Endothelial cell of umbilical vein (primary cell): ENCODE data around the gene MRPL54. TPM values are rescaled to one million over a fixed set of nuclear protein-coding genes. Genes with fewer than 3 reads are reported as not detected.

Source experiments
- BruUV-seq: library from RNA; stranded (reverse); fragments of 400-500 nt; replicated peaks from 2 replicates; lab custom pipeline; 2021; lab: Mats Ljungman, UMichigan
- CTCF ChIA-PET: fragments of 300-600, 350-600 bp; sonication (Branson Sonifier 250); formaldehyde crosslinking; loops from one replicate; lab custom pipeline; 2021; ENCODE audit warnings: antibody characterized with exemption, inconsistent platforms; lab: Charles Lee
- POLR2A ChIA-PET: fragments of 300-600, 350-600 bp; sonication (Branson Sonifier 250); formaldehyde crosslinking; loops from one replicate; lab custom pipeline; 2021; ENCODE audit warnings: antibody characterized with exemption, inconsistent platforms; lab: Charles Lee
- DNase-seq: peaks from one replicate; pipeline ENCODE4 v3.0.0-alpha.2; 2011; ENCODE audit warnings: low read depth, low spot score
- FAIRE-seq: peaks from 2 replicates; lab custom pipeline; 2011; peaks lifted over from hg19 to GRCh38; lab: Jason Lieb, UNC
- H2AFZ ChIP-seq: 2 replicates; pipeline ENCODE4 v1.6.0; 2012; ENCODE audit warnings: low read depth, low read length, control low read depth, inconsistent platforms
- H3K27ac ChIP-seq: 2 replicates; pipeline ENCODE4 v1.5.1; 2011; ENCODE audit warnings: low read depth, mild to moderate bottlenecking, control low read depth, low read length, moderate library complexity; ENCODE audit not compliant: insufficient read depth
- H3K27me3 ChIP-seq, 2 experiments: 2 replicates each; pipeline versions ENCODE4 v1.6.0 to v1.6.1; 2011; ENCODE audit warnings: low read length in 2 of 2, mixed read lengths in 1 of 2; ENCODE audit not compliant: control insufficient read depth in 2 of 2, insufficient read depth in 2 of 2
- H3K36me3 ChIP-seq, 2 experiments: 2 replicates in 1 of 2; 3 replicates in 1 of 2; pipeline ENCODE4 v1.5.1; 2011; ENCODE audit warnings: low read length in 2 of 2, mild to moderate bottlenecking in 1 of 2, moderate library complexity in 1 of 2; ENCODE audit not compliant: control insufficient read depth in 2 of 2, insufficient read depth in 2 of 2; ENCODE audit errors: extremely low read depth in 1 of 2
- H3K4me1 ChIP-seq: 3 replicates; pipeline ENCODE4 v1.5.1; 2011; ENCODE audit warnings: mild to moderate bottlenecking, low read length; ENCODE audit not compliant: control insufficient read depth, insufficient read depth; ENCODE audit errors: extremely low read depth
- H3K4me2 ChIP-seq: 2 replicates; pipeline ENCODE4 v1.6.1; 2011; ENCODE audit warnings: low read length, control low read depth, mixed read lengths; ENCODE audit not compliant: insufficient read depth
- H3K4me3 ChIP-seq, 3 experiments: fragments of 200-600 bp in 1 of 3; sonication (generic), shearing (Covaris generic) in 1 of 3; replicated peaks in 1 of 3; 2 replicates each; pipeline ENCODE4 v1.5.1; 2011 to 2016; ENCODE audit warnings: control low read depth in 3 of 3, low read length in 3 of 3, mild to moderate bottlenecking in 2 of 3, inconsistent platforms in 1 of 3, low read depth in 1 of 3, moderate library complexity in 1 of 3; ENCODE audit not compliant: insufficient read depth in 1 of 3
- H3K79me2 ChIP-seq: 2 replicates; pipeline ENCODE4 v1.6.0; 2012; ENCODE audit warnings: low read length, inconsistent platforms; ENCODE audit not compliant: control insufficient read depth, insufficient read depth
- H3K9ac ChIP-seq: replicated peaks from 2 replicates; pipeline ENCODE3; 2011; ENCODE audit warnings: low read length, control low read depth; ENCODE audit not compliant: insufficient read depth; ENCODE audit errors: extremely low read depth
- H3K9me1 ChIP-seq: replicated peaks from 3 replicates; pipeline ENCODE4 v1.6.0; 2011; ENCODE audit warnings: mild to moderate bottlenecking, low read length; ENCODE audit not compliant: control insufficient read depth, insufficient read depth; ENCODE audit errors: extremely low read depth
- H3K9me3 ChIP-seq: replicated peaks from 2 replicates; pipeline ENCODE4 v1.5.1; 2012; ENCODE audit warnings: low read length, inconsistent platforms; ENCODE audit not compliant: control insufficient read depth, insufficient read depth
- H4K20me1 ChIP-seq: replicated peaks from 2 replicates; pipeline ENCODE3; 2011; ENCODE audit warnings: mild to moderate bottlenecking, low read length; ENCODE audit not compliant: control insufficient read depth, insufficient read depth; ENCODE audit errors: extremely low read depth
- EZH2 ChIP-seq: IDR thresholded peaks from 2 replicates; pipeline ENCODE4 v1.6.1; 2012; ENCODE audit warnings: borderline replicate concordance, low read depth, mild to moderate bottlenecking, moderate library complexity, low read length, inconsistent platforms; ENCODE audit not compliant: severe bottlenecking
- FOS ChIP-seq: IDR thresholded peaks from 2 replicates; pipeline ENCODE4 v1.6.1; 2011; ENCODE audit warnings: mild to moderate bottlenecking, low read length, moderate library complexity, borderline replicate concordance; ENCODE audit not compliant: insufficient read depth
- GATA2 ChIP-seq: IDR thresholded peaks from 2 replicates; pipeline ENCODE4 v1.7.0; 2011; ENCODE audit warnings: low read depth, mild to moderate bottlenecking, moderate library complexity, mixed read lengths, low read length; ENCODE audit not compliant: insufficient read length, insufficient read depth
- JUN ChIP-seq: IDR thresholded peaks from 2 replicates; pipeline ENCODE4 v1.6.1; 2011; ENCODE audit warnings: borderline replicate concordance, low read depth; ENCODE audit not compliant: insufficient read length, insufficient read depth
- MYC ChIP-seq: IDR thresholded peaks from one replicate; pipeline ENCODE4 v1.6.1; 2011; ENCODE audit warnings: mild to moderate bottlenecking, low read depth, low read length
- POLR2A ChIP-seq: IDR thresholded peaks from 2 replicates; pipeline ENCODE4 v1.6.1; 2012; ENCODE audit warnings: low read depth, mild to moderate bottlenecking, control low read depth, low read length
- POLR2AphosphoS5 ChIP-seq: IDR thresholded peaks from 2 replicates; pipeline ENCODE4 v1.6.1; 2012; ENCODE audit warnings: low read depth, mild to moderate bottlenecking, control low read depth, low read length, moderate library complexity; ENCODE audit not compliant: insufficient read depth
- dilution Hi-C: fragments of 300-500 bp; cut with MboI; formaldehyde crosslinking; loops from one replicate; pipeline ENCODE4 v1.15.0; 2019; ENCODE audit warnings: low sequenced_read_pairs; ENCODE audit not compliant: extremely low pct_ligation_motif_present
- intact Hi-C: fragments of 100-400 bp; cut with micrococcal nuclease; formaldehyde crosslinking; loops from one replicate; pipeline ENCODE4 v1.10.0; 2022
- polyA plus RNA-seq, 4 experiments: library from polyadenylated mRNA; depleted of rRNA in 3 of 4; stranded (reverse) in 3 of 4; unstranded in 1 of 4; fragments of >200 nt; gene quantifications; 2 replicates each; pipeline versions ENCODE4 v1.2.1 to v1.2.3, GENCODE V29; 2011 to 2012; ENCODE audit warnings: missing spikeins in 1 of 4
- total RNA-seq: library from RNA; stranded (reverse); gene quantifications from 2 replicates; pipeline ENCODE4 v1.2.3, GENCODE V29; 2021
- TF ChIP-seq, protein P1 (sequence below): IDR thresholded peaks from 2 replicates; pipeline ENCODE4 v1.6.1; 2011; ENCODE audit not compliant: insufficient read depth, insufficient read length
- TF ChIP-seq, protein P2 (sequence below), 2 donors: IDR thresholded peaks; 1 replicate in 1 of 2; 2 replicates in 1 of 2; pipeline ENCODE4 v1.5.1; 2011; ENCODE audit warnings: low read length in 2 of 2, mild to moderate bottlenecking in 2 of 2, moderate library complexity in 2 of 2, control low read depth in 1 of 2, inconsistent platforms in 1 of 2, low read depth in 1 of 2; ENCODE audit not compliant: insufficient read depth in 1 of 2; ENCODE audit errors: extremely low read depth in 1 of 2

Gene MRPL54
- total and polyA plus RNA-seq, 2 donors (not counting 3 experiments of a cell fraction or from before 2014, with no cell fraction given): 76.3 to 93.1 TPM

DNA sequence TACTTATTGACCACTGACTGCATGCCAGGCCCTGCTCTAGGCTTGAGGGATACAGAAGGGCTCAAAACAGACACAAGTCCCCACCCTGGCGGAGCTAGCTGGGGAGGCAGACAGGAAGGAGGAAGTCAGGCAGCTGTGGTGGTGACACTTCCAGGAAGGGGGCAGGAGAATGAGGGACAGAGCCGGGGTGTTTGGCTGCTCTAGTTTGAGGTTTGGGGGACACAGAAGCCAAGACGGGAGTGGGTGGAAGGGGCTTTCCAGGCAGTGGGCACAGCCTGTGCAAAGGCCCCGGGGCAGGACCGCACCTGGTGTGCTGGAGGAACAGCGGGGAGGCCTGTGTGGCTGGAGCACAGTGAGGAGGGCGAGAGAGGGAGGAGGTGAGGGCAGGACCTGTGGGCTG lies 4.0 kb downstream of the MRPL54 start:
- intact Hi-C loops (no loop called here), dilution Hi-C loops (no loop called here)
- no peak overlapping the region for H3K27ac ChIP-seq
- POLR2A ChIA-PET: no interaction called here
- FAIRE-seq (no peak), DNase-seq (no peak)
- H4K20me1 ChIP-seq: no peaks in the 10 kb centered on the region
- H3K27me3 ChIP-seq: no peaks in the 10 kb centered on the region
- no peaks in the 10 kb centered on the region for H3K9me3 ChIP-seq
- no peak overlapping the region for H3K4me2 ChIP-seq
- CTCF ChIA-PET: interaction anchor here (2.1 kb wide), 1 partner anchor 55 kb away, joined by 8 read pairs; no protein-coding TSS in a partner anchor
- no peaks in the 10 kb centered on the region for H3K9me1 ChIP-seq
- H2AFZ ChIP-seq: no peak overlapping the region
- BruUV-seq: no TSS peak
- H3K36me3 ChIP-seq: peaks cover 2 to 10% of the 10 kb centered on the region in 2 experiments
- peaks cover 4% of the 10 kb centered on the region for H3K79me2 ChIP-seq
- no peak overlapping the region for H3K9ac ChIP-seq
- H3K4me3 ChIP-seq: no peak overlapping the region
- TF ChIP-seq GATA2 (no peak), POLR2AphosphoS5 (no peak), EZH2 (no peak), JUN (no peak), MYC (no peak), POLR2A (no peak), FOS (no peak)
- TF ChIP-seq, protein P1, sequence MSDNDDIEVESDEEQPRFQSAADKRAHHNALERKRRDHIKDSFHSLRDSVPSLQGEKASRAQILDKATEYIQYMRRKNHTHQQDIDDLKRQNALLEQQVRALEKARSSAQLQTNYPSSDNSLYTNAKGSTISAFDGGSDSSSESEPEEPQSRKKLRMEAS: no peak
- TF ChIP-seq, protein P2, sequence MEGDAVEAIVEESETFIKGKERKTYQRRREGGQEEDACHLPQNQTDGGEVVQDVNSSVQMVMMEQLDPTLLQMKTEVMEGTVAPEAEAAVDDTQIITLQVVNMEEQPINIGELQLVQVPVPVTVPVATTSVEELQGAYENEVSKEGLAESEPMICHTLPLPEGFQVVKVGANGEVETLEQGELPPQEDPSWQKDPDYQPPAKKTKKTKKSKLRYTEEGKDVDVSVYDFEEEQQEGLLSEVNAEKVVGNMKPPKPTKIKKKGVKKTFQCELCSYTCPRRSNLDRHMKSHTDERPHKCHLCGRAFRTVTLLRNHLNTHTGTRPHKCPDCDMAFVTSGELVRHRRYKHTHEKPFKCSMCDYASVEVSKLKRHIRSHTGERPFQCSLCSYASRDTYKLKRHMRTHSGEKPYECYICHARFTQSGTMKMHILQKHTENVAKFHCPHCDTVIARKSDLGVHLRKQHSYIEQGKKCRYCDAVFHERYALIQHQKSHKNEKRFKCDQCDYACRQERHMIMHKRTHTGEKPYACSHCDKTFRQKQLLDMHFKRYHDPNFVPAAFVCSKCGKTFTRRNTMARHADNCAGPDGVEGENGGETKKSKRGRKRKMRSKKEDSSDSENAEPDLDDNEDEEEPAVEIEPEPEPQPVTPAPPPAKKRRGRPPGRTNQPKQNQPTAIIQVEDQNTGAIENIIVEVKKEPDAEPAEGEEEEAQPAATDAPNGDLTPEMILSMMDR (IDR thresholded peaks at IDR 0.05; ENCODE audit: extremely low read depth in 1 of 2, insufficient read depth in 1 of 2, low read depth in 1 of 2, low read length in 2 of 2): no peak
- peaks cover 17% of the 10 kb centered on the region for H3K4me1 ChIP-seq
